Breast epithelium (tissue), 4 donors: ENCODE results near the gene ACTR1B. TPM values are rescaled to one million over a fixed set of nuclear protein-coding genes. Genes with fewer than 3 reads are reported as not detected.

Experiments used
- DNase-seq, 2 donors: peaks; one replicate each; pipeline ENCODE4 v3.0.0-alpha.2; 2019; ENCODE audit warnings: low spot score in 2 of 2
- H3K27ac ChIP-seq, 2 donors: fragments of 200-600 bp; sonication (generic) in 1 of 2; one replicate each; pipeline ENCODE4 v1.5.1; 2016 to 2019; ENCODE audit warnings: mild to moderate bottlenecking in 1 of 2
- H3K27me3 ChIP-seq, 2 donors: fragments of 200-600 bp; sonication (generic) in 1 of 2; one replicate each; pipeline versions ENCODE4 v1.5.1 to v1.6.0; 2017 to 2019; ENCODE audit warnings: control low read depth in 1 of 2, mild to moderate bottlenecking in 1 of 2
- H3K36me3 ChIP-seq: fragments of 200-600 bp; one replicate; pipeline ENCODE4 v1.5.1; 2019
- H3K4me1 ChIP-seq, 2 donors: fragments of 200-600 bp; sonication (generic); one replicate each; pipeline ENCODE4 v1.5.1; 2016 to 2019; ENCODE audit warnings: control low read depth in 1 of 2
- H3K4me3 ChIP-seq, 3 donors: fragments of 200-600 bp; sonication (generic); 1 replicate in 2 of 3; 2 replicates in 1 of 3; pipeline ENCODE4 v1.5.1; 2016 to 2019; ENCODE audit warnings: mild to moderate bottlenecking in 3 of 3, moderate library complexity in 2 of 3
- H3K9me3 ChIP-seq, 2 donors: fragments of 200-600 bp; sonication (generic) in 1 of 2; one replicate each; pipeline ENCODE4 v1.5.1; 2016 to 2019; ENCODE audit warnings: control low read depth in 1 of 2
- CTCF ChIP-seq, 3 donors: fragments of 450-650 bp; IDR thresholded peaks; one replicate each; pipeline ENCODE4 v1.5.1; 2016 to 2017; ENCODE audit warnings: antibody characterized with exemption in 3 of 3, mild to moderate bottlenecking in 3 of 3, moderate library complexity in 3 of 3
- POLR2A ChIP-seq: fragments of 450-650 bp; IDR thresholded peaks from one replicate; pipeline ENCODE4 v1.6.1; 2016; ENCODE audit warnings: antibody characterized with exemption, mild to moderate bottlenecking, moderate library complexity
- POLR2AphosphoS5 ChIP-seq, 3 donors: sonication (generic); formaldehyde crosslinking; IDR thresholded peaks; one replicate each; pipeline ENCODE4 v1.6.1; 2017; ENCODE audit warnings: antibody characterized with exemption in 3 of 3
- intact Hi-C: fragments of 100-400 bp; cut with DNase I; formaldehyde crosslinking; loops from one replicate; pipeline ENCODE4 v1.15.1; 2023; ENCODE audit warnings: low total_unique reads
- total RNA-seq, 3 donors: library from RNA; depleted of rRNA; stranded (reverse); fragments of >200 nt; gene quantifications; one replicate each; pipeline ENCODE4 v1.1.0, GENCODE V29; 2016

ACTR1B gene
- total RNA-seq, 3 donors from 2014 or later = 59.6 to 74.6 (median 61.9) TPM

- Histone ChIP-seq H3K4me1 (no peaks in the 10 kb centered on the region), H3K4me3 (no peak overlapping the region), H3K9me3 (no peaks in the 10 kb centered on the region), H3K27me3 (no peaks in the 10 kb centered on the region), H3K36me3 (no peaks in the 10 kb centered on the region), H3K27ac (no peak overlapping the region)
- TF ChIP-seq POLR2A (no peak), POLR2AphosphoS5 (IDR thresholded peaks at IDR 0.05) (no peak), CTCF (IDR thresholded peaks at IDR 0.05) (no peak)
- intact Hi-C loops = no loop called here
- DNase-seq = no peak
Measured at GRCh38 chr2:97670471-97670870, 6.6 kb upstream of the ACTR1B start.

- no peaks in the 10 kb centered on the region for H3K9me3 ChIP-seq
- intact Hi-C loops = no loop called here
- H3K27ac ChIP-seq = no peak within 1 kb of the TSS
- H3K4me1 ChIP-seq = no peaks in the 10 kb centered on the region
- TF ChIP-seq POLR2AphosphoS5 (IDR thresholded peaks at IDR 0.05) = no peak
- TF ChIP-seq CTCF (IDR thresholded peaks at IDR 0.05) = no peak
- TF ChIP-seq POLR2A = no peak
- no peaks in the 10 kb centered on the region for H3K27me3 ChIP-seq
- H3K36me3 ChIP-seq = no peaks in the 10 kb centered on the region
- H3K4me3 ChIP-seq = no peak within 1 kb of the TSS
- DNase-seq = no peak
Measured at GRCh38 chr2:97669448-97669847, 5.6 kb upstream of the ACTR1B start, which contains the start of gene C2orf92. Gene C2orf92 (plus strand): TSS chr2:97669713. CDS start chr2:97669789, 76 bp downstream.

GRCh38 chr2:97664636-97664970 is 759 bp upstream of the ACTR1B start:
- intact Hi-C loops = no loop called here
- DNase-seq = no peak

DNA sequence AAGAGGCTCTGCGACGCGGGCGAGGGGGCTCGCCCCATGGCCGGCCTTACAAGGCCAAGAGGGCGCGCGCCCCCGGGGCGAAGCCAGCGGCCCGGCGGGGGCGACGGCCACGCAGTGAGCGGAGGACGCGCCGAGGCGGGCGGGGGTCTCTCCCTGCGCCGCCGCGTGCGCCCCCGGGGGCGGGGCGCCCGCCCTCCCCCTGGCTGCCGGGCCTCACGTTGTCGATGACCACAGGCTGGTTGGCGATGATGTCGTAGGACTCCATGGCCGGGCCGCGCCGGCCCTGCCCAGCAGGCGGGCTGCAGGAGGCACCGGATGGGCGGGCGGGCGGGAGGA is 250 bp downstream of the ACTR1B start:
- Histone ChIP-seq H3K27me3 (no peaks in the 10 kb centered on the region), H3K4me3 (peak overlapping the region; percentile 73 to 81 (median 77)), H3K4me1 (peaks cover 3 to 16% of the 10 kb centered on the region in 2 donors), H3K36me3 (peaks cover 5% of the 10 kb centered on the region), H3K27ac (peak overlapping the region; percentile 97 to 98), H3K9me3 (no peaks in the 10 kb centered on the region)
- intact Hi-C loops = no loop called here
- TF ChIP-seq POLR2AphosphoS5 (IDR thresholded peaks at IDR 0.05) = peak in 1 of 3 donors; percentile 22
- TF ChIP-seq POLR2A = no peak
- TF ChIP-seq CTCF (IDR thresholded peaks at IDR 0.05) = peak in 1 of 3 donors; percentile 14
- DNase-seq = no peak

More at GRCh38 chr2:97664636-97664970, 759 bp upstream of the ACTR1B start:
- no peaks in the 10 kb centered on the region for H3K27me3 ChIP-seq
- H3K4me3 ChIP-seq = peak overlapping the region; percentile 73 to 81 (median 77)
- H3K27ac ChIP-seq = peak overlapping the region; percentile 97 to 98
- peaks cover 3 to 16% of the 10 kb centered on the region in 2 donors for H3K4me1 ChIP-seq
- no peaks in the 10 kb centered on the region for H3K36me3 ChIP-seq
- no peak for TF ChIP-seq CTCF (IDR thresholded peaks at IDR 0.05)
- TF ChIP-seq POLR2AphosphoS5 (IDR thresholded peaks at IDR 0.05) = no peak
- TF ChIP-seq POLR2A = no peak
- H3K9me3 ChIP-seq = no peaks in the 10 kb centered on the region

DNA sequence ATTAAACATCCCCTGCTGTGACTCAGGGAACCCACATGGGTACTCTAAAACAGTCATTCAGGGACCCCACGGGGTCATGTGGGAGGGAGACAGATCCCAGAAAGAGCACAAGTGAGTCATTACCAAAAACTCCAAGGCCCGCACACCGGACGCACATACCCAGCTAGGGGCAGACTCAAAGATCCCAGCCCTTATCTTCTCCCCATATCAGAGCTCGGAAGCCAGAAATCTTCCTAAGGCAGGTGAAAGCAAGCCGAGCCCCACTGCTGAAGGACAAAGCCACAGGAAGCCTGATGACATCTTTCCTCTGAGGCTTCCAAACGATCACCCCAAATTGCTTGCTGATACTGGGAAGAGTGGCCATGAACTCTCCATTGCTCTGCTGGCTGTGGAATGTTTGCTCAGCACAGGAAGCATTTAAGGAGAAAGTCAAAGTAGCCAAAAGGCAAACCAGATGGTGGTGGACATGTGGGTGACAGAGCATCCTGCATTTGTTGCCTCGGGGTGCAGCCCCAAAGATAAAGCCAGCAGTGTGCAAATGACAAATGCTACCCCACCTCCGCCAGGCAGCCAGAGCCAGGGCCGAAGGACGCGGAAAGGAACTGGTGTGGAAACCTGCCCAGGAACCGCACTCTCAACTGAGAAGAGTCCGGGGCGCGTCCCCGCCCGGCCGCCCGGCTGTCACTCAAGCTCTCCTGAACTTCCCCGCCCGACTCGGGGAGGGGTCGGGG is 784 bp downstream of the ACTR1B start:
- H3K27ac ChIP-seq = peak overlapping the region; percentile 97 to 98
- peaks cover 3 to 16% of the 10 kb centered on the region in 2 donors for H3K4me1 ChIP-seq
- peaks cover 5% of the 10 kb centered on the region for H3K36me3 ChIP-seq
- H3K27me3 ChIP-seq = no peaks in the 10 kb centered on the region
- H3K4me3 ChIP-seq = peak overlapping the region; percentile 73 to 81 (median 77)
- no peaks in the 10 kb centered on the region for H3K9me3 ChIP-seq
- TF ChIP-seq POLR2AphosphoS5 (IDR thresholded peaks at IDR 0.05) = peak in 1 of 3 donors; percentile 7
- no peak for TF ChIP-seq POLR2A
- intact Hi-C loops = no loop called here
- DNase-seq = peak; percentile 68 to 78
